DND-41 (cell line): ENCODE measurements around the gene COBL.

Experiments
- EZH2 ChIP-seq: IDR thresholded peaks from 3 replicates; pipeline ENCODE4 v1.6.1; 2012; ENCODE audit warnings: borderline replicate concordance, low read depth, mild to moderate bottlenecking, moderate library complexity, low read length, inconsistent platforms; ENCODE audit not compliant: severe bottlenecking
- TF ChIP-seq, protein P1 (sequence below): IDR thresholded peaks from 2 replicates; pipeline ENCODE4 v1.5.1; 2012; ENCODE audit warnings: borderline replicate concordance, low read length, moderate library complexity, mild to moderate bottlenecking; ENCODE audit not compliant: poor library complexity, severe bottlenecking; ENCODE audit errors: extremely low read depth

GRCh38 chr7:51270965-51271364 is 45.6 kb downstream of the COBL start:
- TF ChIP-seq, protein P1, sequence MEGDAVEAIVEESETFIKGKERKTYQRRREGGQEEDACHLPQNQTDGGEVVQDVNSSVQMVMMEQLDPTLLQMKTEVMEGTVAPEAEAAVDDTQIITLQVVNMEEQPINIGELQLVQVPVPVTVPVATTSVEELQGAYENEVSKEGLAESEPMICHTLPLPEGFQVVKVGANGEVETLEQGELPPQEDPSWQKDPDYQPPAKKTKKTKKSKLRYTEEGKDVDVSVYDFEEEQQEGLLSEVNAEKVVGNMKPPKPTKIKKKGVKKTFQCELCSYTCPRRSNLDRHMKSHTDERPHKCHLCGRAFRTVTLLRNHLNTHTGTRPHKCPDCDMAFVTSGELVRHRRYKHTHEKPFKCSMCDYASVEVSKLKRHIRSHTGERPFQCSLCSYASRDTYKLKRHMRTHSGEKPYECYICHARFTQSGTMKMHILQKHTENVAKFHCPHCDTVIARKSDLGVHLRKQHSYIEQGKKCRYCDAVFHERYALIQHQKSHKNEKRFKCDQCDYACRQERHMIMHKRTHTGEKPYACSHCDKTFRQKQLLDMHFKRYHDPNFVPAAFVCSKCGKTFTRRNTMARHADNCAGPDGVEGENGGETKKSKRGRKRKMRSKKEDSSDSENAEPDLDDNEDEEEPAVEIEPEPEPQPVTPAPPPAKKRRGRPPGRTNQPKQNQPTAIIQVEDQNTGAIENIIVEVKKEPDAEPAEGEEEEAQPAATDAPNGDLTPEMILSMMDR: no peak
- no peak for TF ChIP-seq EZH2
